Stimulated activated CD4-positive, alpha-beta T cell treated with anti-CD3 and anti-CD28 coated beads, Interleukin-4, amount 100 ng/mL, for 4 hours (primary cell): ENCODE results near the gene FAM110D.

Source experiments
- DNase-seq, 2 experiments: peaks; one replicate each; pipeline ENCODE4 v3.0.0-alpha.2; 2020

FAM110D gene

DNA sequence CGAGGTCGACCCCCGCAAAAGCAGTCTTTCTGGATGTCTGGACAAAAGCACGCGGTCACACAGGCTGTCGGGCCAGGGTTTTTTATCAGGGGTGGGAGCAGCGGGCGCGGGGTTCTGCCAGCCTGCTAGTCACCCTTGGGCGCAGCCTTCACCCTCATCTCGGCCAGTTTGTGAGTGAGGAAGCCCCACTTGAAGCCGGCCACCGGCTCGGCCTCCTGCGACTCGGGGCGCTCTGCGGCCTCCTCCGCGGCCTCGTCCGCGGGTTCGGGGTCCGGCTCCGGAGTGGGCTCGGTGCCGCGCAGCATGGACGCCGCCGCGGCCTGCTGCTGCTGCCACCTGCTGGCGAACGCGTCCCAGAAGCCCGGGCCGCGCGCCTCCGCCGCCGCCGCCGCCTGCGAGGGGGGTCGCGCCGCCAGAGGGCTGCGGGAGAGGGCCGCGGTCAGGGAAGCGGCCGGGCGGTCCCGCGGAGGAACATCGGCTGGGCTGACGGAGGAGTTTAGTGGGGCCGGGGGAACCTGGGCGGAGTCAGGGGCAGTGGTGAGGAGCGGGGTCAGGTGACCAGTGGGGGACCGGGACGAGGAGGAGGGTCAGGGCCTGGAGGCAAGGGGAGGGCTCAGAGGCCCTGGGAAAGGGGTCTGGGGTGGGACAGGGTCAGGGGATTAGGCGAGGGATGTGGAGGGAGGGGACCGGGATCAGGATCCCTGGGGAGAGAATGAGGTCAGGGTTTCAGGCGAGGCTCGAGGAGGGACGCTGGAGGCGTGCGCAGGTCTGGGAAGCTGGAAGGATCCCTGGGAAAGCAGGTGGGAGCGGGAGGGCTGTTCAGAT is 5.4 kb downstream of the FAM110D start:
- DNase-seq, result peak; percentile 27 to 66

DNA sequence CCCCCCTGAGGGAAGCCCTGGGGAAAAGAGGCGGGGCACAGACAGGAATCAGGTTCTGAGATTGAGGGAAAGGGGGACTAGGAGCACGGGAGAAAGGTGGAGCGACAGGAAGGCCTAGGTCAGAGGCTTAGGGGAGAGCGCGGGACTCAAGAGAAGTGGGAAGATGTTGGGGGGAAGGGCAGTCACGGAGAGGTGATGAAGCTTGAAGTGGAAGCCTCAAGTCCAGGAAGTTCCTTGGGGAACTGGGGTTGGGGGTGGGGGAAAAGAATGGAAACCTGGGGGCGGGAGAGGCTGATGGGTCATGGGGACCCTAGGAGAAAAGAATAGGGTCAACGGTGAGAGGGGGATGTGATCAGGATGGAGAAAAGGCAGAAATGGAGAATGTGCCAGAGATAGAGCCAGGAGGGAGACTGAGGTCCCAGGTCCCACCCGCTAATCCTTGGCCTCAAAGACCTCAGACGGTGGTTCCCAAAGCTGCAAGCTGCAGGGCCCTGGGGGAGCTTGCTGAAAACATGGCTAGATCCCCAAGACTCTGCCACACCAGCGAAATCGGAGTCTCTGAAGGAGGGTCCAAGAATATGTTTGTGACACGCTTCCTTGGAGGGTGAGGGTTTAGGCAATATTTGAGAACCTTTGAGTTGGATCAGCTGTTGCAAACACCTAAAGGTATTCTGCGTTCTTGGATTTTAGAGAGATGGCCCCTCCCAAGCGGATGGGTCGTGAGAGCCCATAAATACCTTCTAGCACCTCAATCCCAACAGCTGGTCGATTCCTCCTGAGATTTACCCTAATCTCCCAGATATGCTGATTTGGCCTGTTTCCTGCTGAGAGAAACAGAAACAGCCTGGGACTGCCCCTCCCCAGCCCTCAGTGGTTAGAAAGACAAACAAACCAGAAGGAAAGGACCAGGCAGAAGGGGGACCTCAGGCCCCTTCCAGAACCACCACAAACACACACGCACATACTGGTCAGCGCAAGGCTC is 6.3 kb downstream of the FAM110D start:
- DNase-seq, result no peak

DNA sequence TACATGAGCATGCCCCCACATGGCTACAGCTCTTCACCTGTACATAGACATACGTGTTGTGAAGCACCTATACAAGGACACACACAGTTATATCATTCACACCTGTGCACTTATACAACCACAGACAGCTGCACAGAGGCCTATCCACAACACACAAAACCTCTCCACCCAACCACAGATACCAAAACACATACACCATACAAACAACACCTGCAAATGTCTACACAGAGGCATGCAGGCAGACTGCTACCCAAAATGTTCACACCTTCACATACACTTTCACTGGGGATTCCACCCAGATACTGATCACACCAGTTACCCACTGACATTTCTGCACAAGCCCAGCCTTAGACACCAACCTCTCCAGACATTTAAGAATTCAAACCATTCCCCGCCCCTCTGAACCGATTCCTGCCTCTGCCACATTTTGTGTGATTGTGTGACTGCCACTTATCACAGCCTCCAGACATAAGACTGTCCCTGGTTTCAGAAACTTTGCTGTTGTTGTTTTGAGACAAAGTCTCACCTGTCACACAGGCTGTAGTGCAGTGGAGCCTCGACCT is 7.9 kb downstream of the FAM110D start:
- DNase-seq, result no peak

DNA sequence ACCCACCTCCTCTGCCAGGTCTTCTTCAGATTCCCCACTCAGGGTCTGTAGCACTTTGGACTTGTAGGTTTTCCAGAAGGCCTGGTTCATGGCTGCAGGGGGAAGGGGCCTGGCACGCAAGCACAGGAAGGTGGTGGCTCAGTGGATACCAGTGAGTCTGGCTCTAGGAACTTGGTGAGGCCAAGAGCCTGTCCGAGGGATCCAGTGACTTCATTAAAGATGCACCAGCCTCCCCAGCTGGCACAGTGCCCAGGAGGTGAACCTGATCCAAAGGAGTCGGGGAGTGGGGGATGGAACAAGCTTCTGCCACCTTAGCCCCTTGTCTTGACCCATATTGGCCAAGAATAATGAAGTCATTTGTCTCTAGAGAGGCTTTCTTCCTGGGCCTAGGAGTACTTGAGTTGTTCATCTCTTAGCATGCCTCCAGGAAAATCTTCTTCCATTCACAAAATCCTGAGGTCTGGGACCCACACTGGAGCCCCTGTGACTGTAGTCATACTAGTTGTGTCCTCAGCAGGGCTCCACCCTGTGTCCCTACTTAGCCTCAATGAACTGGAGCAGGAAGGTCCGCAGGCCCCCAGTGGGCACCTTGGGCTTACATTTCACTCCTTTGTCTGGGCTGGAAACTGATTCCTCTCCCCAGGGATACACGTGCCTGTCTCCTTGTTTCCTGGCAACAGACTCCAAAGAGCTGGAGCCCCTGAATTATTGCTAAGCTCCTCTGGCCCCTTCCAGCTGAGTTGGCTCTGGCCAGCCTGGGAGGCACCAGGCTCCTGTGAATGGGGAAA is 9.7 kb downstream of the FAM110D start, which contains the start of gene C1orf232:
Gene C1orf232, minus strand, starts transcription at position 554 of the 788 bp plus-strand sequence. Its CDS starts 464 bp downstream, at position 90.
- no peak for DNase-seq

DNA sequence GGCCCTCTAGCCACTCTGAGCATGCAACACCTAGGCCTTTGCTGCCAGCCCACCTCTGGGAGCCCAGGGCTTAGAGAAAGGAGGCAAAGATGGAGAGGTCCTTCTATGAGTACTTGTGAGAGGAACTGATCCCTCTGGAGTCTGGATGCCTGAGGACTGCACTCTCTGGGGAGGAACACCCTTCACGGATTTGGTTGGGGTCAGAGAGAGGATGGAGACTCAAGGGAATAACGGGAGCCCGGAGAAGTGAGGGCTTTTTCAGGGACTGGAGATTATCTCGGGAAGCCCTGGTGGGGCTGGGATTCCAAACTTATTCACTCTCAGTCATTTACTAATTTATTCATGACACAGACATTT is 10.3 kb downstream of the FAM110D start:
- no peak for DNase-seq

DNA sequence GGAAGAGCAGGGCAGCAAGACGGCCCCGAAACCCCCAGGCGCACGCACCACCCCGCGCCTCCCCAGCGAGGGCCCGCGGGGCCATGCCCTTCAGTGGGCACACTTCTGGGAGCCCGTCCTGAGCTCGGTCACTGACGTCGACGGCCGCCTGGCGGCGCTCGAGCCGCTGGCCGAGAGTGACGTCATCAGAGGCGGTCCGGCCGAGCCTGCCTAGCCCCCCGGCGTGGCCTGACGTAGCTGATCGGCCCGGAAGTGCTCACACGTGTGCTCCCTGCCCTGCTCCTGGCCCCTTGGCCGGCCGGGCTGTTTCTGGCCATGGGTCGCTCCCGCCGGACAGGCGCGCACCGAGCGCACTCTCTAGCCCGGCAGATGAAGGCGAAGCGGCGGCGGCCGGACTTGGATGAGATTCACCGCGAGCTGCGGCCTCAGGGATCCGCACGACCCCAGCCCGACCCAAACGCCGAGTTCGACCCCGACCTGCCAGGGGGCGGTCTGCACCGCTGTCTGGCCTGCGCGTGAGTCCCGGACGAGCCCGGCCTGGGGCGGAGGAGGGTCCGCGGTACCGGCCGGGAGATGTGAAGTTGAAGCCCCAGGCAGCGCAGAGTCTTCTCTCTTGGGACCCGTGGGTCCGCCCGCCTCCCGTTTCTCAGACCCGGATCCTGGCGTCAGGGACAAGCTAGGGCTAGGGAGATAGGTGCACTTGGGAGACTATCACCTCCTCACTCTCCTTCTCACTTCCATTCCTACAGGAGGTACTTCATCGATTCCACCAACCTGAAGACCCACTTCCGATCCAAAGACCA is 11.0 kb downstream of the FAM110D start, which contains the start of gene ZNF593:
Gene ZNF593, plus strand, starts transcription at position 240 of the 803 bp plus-strand sequence. Its CDS starts 76 bp downstream, at position 316.
- peak; percentile 85 to 90 for DNase-seq

DNA sequence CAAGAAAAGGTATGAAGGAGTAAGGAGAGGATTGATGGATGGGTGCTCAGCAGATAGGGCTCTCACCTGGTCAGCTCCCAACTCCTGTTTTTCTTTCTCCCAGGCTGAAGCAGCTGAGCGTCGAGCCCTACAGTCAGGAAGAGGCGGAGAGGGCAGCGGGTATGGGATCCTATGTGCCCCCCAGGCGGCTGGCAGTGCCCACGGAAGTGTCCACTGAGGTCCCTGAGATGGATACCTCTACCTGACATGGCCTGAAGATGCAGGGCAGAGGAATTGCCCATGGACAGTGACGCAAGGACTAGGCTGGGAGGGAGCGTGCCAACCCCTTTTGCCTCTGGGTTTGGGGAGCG is 11.6 kb downstream of the FAM110D start:
- DNase-seq, result no peak

DNA sequence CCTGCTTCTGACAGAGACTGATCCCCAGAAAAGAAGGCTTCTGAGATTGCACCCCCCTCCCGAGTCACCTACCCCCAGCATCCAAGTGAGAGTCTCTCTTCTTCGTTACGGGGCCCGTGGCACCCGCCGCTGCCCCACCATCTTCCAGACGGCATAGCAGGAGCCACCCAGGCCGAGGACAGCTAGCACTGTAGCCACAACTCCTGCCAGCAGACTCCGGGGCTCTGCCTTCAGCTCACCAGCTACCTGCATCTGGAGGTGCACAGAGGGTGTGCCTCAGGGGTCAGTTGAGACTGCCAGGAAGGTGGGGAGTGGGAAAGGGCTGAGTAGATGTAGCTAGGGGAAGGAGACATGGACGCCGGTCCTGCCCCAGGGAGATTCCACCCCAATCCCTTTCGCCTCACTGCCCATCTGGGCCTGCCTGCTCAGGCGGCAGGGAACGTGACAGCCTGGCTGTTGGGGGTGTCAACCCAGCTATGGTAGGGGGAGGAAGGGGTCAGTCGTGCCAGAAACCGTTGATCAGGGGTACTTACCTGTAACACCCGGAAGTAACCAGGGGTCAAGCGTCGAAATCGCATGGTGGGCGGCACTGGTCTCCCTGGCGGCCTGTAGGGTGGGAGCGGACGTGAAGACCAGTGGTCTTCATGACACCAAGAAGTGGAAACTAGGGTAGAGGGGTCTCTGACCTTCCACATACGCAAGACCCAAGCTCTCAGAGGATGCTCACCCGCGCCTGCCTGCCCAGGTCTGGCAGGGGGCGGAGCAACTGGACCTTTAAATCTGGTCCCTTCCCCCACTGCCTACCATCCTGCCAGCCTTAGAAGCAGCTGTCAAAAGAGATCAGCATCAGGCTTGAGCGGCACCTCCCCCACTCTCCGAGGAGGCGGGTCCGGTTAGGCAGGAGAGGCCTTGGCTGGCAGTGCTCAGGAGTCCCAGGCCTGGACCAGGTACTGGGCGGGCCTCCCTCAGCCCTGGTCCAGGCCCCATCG is 12.5 kb downstream of the FAM110D start, which contains the start of gene ZNF593OS:
Gene ZNF593OS, minus strand, starts transcription at position 749 of the 989 bp plus-strand sequence. Its CDS starts 171 bp downstream, at position 578.
- no peak for DNase-seq

DNA sequence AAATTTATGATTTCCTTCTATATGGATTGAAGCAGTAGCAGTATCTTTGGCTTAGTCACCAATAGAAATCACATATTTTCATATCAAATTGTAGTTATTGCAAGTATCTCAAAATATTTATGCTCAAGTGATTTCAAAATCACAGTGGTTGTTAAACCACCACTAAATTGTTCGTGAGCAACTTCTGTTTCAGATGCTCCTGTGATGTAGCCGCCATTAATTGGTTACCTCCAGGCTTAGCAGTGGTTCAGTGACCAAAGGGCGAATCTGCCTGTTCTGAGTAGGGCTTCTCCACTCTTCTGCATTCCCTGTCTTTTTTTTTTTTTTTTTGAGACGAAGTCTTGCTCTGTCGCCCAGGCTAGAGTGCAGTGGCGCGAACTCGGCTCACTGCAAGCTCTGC is 16.5 kb downstream of the FAM110D start:
- no peak for DNase-seq

DNA sequence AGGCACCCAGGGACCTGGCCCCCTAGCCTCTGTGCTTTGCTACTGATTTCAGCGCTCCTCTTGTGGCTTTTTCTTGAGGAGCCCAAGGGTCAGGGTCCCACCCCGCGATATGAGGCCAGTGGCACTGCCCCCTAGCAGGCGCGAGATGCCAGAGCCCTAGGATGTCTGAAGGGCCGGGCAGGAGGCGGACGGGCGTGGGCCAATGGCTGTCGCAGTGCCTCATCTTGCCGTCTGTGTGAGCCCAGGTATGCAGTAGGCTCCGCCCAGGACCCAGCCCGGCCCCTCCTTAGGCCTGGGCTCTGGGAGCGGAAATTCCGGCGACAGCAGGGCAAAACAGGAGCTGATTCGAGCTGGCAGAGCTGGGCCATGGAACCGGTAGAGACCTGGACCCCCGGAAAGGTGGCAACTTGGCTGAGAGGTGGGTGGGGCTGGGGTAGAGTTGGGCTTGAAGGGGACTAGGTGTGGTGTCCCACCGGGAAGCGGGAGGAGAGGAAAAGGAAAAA is 18.4 kb downstream of the FAM110D start, which contains the start of gene CNKSR1:
Gene CNKSR1, plus strand, starts transcription at position 310 of the 503 bp plus-strand sequence. Its CDS starts 57 bp downstream, at position 367.
- peak in 1 of 2 experiments; percentile 12 for DNase-seq

DNA sequence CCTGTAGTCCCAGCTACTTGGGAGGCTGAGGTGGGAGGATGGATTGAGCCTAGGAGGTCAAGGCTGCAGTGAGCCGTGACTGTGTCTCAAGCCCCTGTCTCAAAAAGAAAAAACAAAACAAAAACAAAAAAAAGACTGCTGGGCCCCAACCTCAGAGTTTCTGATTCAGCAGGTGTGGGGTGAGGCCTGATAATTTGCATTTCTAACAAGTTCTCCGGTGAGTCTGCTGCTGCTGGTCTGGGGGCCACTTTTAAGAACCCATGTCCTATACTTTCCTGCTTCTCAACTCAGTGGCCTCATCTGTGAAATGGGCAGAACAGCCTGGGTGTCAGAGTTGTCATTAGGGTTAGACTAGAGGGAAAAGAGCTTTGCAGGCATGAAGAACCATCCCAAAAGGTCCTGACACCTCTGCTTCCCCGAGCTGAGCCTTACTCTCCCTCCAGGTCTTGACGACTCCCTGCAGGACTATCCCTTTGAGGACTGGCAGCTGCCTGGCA is 21.2 kb downstream of the FAM110D start:
- DNase-seq, result no peak

DNA sequence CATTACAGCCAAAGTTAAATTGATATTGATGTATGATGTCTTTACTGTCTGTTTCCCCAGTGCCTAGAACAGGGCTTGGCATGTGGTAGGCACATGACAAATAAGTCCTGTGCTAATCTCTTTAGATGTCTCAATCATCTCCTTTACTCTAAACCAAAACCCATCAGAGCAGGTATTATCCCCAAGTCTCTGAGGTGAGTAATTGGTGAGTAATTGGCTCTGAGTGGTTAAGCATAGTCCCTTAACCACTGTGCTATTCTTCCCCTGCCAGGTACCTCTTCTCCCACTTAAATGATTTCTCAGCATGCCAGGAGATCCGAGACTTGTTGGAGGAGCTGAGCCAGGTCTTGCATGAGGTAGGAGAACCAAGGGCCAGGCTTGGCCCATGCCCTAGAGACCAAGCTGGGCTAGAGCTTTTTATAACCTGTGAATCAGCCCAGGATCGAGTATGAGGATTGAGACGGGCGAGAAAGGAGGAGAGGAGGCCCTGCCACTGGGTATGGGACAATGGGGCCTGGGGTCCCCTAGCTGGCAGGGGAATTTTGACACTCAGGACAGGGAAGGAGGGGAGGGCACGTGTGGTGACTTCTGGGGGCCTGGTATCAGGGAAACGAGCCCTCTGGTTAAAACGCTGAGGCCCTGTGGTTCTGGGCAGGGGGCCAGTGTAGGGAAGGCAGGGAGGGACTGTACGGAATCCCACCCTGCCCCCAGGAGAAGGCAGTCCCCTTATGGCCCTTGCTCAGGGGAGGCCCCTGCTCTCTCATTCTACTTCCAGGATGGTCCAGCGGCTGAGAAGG is 22.9 kb downstream of the FAM110D start:
- DNase-seq, result no peak

DNA sequence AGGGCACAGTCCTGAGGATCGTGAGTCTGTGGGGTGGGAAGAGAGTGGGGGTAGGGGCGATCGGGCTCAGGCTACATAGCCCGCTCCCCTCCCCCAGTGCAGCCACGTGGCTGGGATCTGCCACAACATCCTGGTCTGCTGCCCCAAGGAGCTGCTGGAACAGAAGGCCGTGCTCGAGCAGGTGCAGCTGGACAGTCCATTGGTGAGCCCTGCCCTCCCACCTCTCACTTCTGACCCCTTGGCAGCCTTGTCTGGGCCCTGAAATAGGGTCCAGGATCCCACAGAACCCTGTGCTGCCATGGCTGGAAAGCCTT is 23.5 kb downstream of the FAM110D start:
- no peak for DNase-seq

DNA sequence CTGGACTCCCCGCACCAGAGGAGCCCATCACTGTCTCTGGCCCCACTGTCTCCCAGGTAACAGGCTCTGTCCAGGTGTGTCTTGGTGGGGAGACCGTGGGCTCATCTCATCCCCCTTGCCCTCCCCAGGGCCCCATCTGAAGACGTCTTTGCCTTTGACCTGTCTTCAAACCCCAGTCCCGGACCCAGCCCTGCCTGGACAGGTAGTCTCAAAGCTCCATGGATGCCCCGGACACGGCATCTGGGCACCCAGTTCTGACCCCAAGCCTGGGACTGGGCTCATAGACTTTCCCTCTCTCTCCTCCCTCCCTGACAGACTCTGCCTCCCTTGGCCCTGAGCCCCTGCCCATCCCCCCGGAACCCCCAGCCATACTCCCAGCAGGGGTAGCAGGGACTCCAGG is 25.2 kb downstream of the FAM110D start:
- no peak for DNase-seq

DNA sequence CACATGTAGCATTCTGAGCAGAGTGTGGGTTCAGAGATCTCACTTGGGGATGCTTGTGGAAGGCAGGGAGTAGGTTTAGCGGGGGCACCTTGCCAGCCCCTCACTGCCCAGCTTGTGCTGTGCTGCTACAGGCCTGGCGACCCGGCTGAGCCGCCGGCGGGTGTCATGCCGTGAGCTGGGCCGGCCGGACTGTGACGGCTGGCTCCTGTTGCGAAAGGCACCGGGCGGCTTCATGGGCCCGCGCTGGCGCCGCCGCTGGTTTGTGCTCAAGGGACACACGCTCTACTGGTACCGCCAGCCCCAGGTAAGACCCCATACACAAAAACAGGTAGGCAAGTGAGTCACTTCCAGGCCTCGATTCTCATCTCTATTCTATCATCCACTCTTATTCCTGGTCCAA is 26.0 kb downstream of the FAM110D start:
- DNase-seq, result no peak

DNA sequence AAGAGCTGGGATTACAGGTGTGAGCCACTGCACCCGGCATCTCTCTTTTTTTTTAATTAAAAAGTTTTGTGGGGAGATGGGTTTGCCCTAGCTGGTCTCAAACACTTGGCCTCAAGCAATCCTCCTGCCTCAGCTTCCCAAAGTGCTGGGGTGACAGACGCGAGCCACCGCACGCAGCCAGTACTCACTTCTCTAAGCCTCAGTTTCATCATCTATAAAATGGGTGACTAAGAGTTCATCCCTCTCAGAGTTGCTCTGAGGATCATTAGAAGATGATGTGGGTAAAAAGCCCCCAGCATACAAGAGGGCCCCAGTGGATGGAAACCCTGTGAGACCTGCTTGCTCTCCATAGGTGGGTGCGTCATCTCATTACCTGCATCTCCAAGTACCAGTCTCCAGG is 29.0 kb downstream of the FAM110D start:
- no peak for DNase-seq

DNA sequence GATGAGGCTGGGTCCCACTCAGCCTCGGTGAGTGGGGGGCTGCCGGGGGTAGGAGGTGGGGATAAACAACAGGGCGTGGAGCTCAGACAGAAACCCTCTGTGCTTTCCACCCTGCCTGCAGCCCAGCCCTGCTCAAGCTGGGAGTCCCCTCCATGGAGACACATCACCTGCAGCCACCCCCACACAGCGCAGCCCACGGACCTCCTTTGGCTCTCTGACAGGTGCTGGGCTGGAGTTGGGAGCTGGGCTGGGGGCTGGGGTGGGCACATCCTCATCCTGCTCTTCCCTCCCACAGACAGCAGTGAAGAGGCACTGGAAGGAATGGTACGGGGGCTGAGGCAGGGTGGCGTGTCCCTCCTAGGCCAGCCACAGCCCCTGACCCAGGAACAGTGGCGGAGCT is 29.6 kb downstream of the FAM110D start:
- no peak for DNase-seq

DNA sequence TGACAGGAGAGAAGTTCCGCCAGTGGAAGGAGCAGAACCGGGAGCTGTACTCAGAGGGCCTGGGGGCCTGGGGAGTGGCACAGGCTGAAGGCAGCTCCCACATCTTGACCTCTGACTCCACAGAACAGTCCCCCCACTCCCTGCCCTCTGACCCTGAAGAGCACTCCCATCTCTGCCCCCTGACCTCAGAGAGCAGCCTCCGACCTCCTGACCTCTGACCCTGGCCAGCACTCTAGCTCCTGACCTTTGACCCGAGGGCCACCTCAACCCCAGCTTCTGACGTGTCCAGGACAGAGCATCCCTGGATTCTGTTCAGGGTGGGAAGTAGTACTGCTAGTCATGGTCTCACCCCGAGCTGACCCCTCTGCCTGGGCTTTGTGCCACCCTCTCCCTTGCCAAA is 30.5 kb downstream of the FAM110D start:
- DNase-seq, result no peak

DNA sequence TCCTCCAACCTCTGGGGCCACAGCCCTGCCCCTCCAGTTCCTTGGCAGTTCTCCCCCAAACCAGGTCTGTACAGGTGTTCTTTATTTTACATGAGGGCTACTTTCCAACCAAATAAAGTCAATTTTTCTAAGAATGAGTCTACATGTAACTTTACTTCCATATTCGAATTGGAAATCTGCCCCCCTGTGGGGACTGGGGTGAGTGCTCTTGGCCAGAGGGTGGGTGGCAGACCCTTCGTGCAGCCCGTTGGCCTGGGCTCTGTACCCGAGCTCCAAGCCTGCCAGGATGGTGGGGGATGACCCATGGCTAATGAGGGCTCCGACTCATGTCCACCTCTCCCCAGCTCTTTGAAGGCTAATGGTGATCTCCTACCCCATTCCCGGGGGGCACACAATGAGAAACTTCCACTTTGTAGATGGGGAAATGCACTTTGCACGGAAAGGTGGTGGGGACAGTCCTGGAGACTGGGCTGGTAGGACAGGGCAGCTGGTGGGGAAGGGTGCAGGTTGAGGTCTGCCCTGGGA is 30.9 kb downstream of the FAM110D start:
- no peak for DNase-seq
